Measurements from ENCODE around the gene KCNMB3. TPM values are rescaled to one million over a fixed set of nuclear protein-coding genes. Genes with fewer than 3 reads are reported as not detected.
"Not testable (repeated sequence)": the region's sequence is repeated elsewhere in the genome, so short reads cannot be mapped to it uniquely, and the experiment has no call there.

KCNMB3 gene
- total and polyA plus RNA-seq, 4 donors = 0.96 to 5.5 (median 2.3) TPM

DNA sequence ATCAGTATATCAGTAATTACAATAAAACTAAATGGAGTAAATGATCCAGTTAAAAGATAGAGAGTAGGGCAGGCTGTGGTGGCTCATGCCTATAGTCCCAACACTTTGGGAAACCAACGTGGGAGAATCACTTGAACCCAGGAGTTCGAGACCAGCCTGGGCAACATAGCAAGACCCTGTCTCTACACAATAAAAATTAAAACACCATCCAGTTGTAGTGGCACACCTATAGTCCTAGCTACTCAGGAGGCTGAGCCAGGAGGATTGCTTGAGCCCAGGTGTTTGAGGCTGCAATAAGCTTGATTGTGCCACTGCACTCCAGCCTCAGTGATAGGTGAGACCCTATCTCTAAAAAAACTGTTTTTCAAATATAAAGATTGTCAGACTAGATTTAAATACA is 5.9 kb upstream of the KCNMB3 start:
- Histone ChIP-seq H3K9me3 (ENCODE audit: control insufficient read depth in 4 of 4, insufficient read depth in 3 of 4, low read length in 3 of 4) (peaks cover 0 to 12% (median 2%) of the 10 kb centered on the region in 4 donors), H3K9ac (ENCODE audit: insufficient read depth in 1 of 2, low read length in 2 of 2) (no peak overlapping the region), H3K4me3 (no peak overlapping the region), H3K4me1 (ENCODE audit: control insufficient read depth in 5 of 5, insufficient read depth in 5 of 5, low read length in 5 of 5) (peaks cover 0 to 3% (median 0%) of the 10 kb centered on the region in 5 donors), H3K36me3 (ENCODE audit: control insufficient read depth in 4 of 4, insufficient read depth in 4 of 4, low read length in 4 of 4) (no peaks in the 10 kb centered on the region), H3K27me3 (ENCODE audit: control insufficient read depth in 3 of 3, insufficient read depth in 3 of 3, low read length in 2 of 3) (no peaks in the 10 kb centered on the region), H3K27ac (ENCODE audit: low read depth in 1 of 2, low read length in 1 of 2) (no peak overlapping the region)
- DNase-seq (no peak), ATAC-seq (ENCODE audit: insufficient read depth, low FRiP score) (no peak)
- no peak for TF ChIP-seq CTCF (IDR thresholded peaks at IDR 0.05; ENCODE audit: control extremely low read depth, extremely low read depth)
- 90 to 92% methylated on average over 2 of the region's 2 CpGs for WGBS, 2 donors

- peaks cover 0 to 17% (median 4%) of the 10 kb centered on the region in 4 donors for H3K36me3 ChIP-seq (ENCODE audit: control insufficient read depth in 4 of 4, insufficient read depth in 4 of 4, low read length in 4 of 4)
- H3K27me3 ChIP-seq (ENCODE audit: control insufficient read depth in 3 of 3, insufficient read depth in 3 of 3, low read length in 2 of 3) = no peaks in the 10 kb centered on the region
- DNase-seq (no peak), ATAC-seq (ENCODE audit: insufficient read depth, low FRiP score) (no peak)
- no peaks in the 10 kb centered on the region for H3K9me3 ChIP-seq (ENCODE audit: control insufficient read depth in 4 of 4, insufficient read depth in 3 of 4, low read length in 3 of 4)
- 96 to 97% methylated on average over 3 of the region's 3 CpGs for WGBS, 2 donors
- H3K4me1 ChIP-seq (ENCODE audit: control insufficient read depth in 5 of 5, insufficient read depth in 5 of 5, low read length in 5 of 5) = no peaks in the 10 kb centered on the region
- no peak overlapping the region for H3K27ac ChIP-seq (ENCODE audit: low read depth in 1 of 2, low read length in 1 of 2)
- TF ChIP-seq CTCF (IDR thresholded peaks at IDR 0.05; ENCODE audit: control extremely low read depth, extremely low read depth) = no peak
- no peak overlapping the region for H3K9ac ChIP-seq (ENCODE audit: insufficient read depth in 1 of 2, low read length in 2 of 2)
- no peak overlapping the region for H3K4me3 ChIP-seq
Observed at GRCh38 chr3:179247289-179248015, 3.5 kb downstream of the KCNMB3 start.

DNA sequence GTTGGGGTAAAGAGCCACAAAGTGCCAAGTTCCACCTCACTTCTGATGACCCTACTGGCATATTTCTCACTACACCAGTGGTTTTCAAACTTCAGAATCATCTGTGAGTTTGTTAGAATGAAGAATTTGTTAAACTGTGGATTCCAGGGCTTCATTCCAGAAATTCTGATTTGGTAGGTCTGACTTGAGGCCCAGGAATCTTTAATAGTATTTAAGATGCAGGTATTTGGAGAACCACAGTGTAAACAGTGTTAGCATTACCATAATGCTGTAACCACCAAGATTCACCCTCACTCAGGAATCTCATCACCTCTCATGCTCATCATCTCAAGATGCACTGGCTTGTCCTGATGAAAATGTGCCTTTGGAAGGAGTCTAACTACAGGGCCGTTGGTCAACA is 6.0 kb downstream of the KCNMB3 start:
- no peak overlapping the region for H3K27ac ChIP-seq (ENCODE audit: low read depth in 1 of 2, low read length in 1 of 2)
- 81 to 93% methylated on average over 1 of the region's 1 CpG for WGBS, 2 donors
- no peak overlapping the region for H3K4me3 ChIP-seq
- no peak overlapping the region for H3K9ac ChIP-seq (ENCODE audit: insufficient read depth in 1 of 2, low read length in 2 of 2)
- H3K27me3 ChIP-seq (ENCODE audit: control insufficient read depth in 3 of 3, insufficient read depth in 3 of 3, low read length in 2 of 3) = no peaks in the 10 kb centered on the region
- peaks cover 0 to 12% (median 3%) of the 10 kb centered on the region in 4 donors for H3K36me3 ChIP-seq (ENCODE audit: control insufficient read depth in 4 of 4, insufficient read depth in 4 of 4, low read length in 4 of 4)
- H3K4me1 ChIP-seq (ENCODE audit: control insufficient read depth in 5 of 5, insufficient read depth in 5 of 5, low read length in 5 of 5) = no peaks in the 10 kb centered on the region
- DNase-seq = no peak
- H3K9me3 ChIP-seq (ENCODE audit: control insufficient read depth in 4 of 4, insufficient read depth in 3 of 4, low read length in 3 of 4) = no peaks in the 10 kb centered on the region
- no peak for TF ChIP-seq CTCF (IDR thresholded peaks at IDR 0.05; ENCODE audit: control extremely low read depth, extremely low read depth)
- ATAC-seq (ENCODE audit: insufficient read depth, low FRiP score) = no peak

DNA sequence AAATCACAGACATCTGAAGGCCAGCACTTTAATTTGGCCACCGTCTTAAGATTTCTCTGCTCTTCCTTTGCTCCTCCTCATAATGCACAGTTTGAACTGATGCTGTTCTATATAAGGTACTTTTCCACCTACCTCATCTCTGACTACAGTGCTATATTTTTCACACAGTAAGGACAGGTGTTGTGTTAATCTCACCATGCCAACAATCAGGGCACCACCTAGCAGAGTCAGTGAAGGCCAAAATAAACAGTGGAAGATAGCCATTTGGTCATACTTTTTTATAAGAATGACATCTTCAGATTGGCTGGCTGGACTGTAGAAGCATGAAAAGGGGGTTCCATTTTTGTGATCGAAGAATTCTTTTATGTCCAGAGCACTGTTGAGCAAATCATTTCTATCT is 8.1 kb downstream of the KCNMB3 start:
- not testable (repeated sequence) for H3K4me1 ChIP-seq (ENCODE audit: control insufficient read depth in 5 of 5, insufficient read depth in 5 of 5, low read length in 5 of 5); H3K9ac ChIP-seq (ENCODE audit: insufficient read depth in 1 of 2, low read length in 2 of 2); H3K4me3 ChIP-seq; H3K36me3 ChIP-seq (ENCODE audit: control insufficient read depth in 4 of 4, insufficient read depth in 4 of 4, low read length in 4 of 4); H3K27ac ChIP-seq (ENCODE audit: low read depth in 1 of 2, low read length in 1 of 2); DNase-seq; H3K9me3 ChIP-seq (ENCODE audit: control insufficient read depth in 4 of 4, insufficient read depth in 3 of 4, low read length in 3 of 4); H3K27me3 ChIP-seq (ENCODE audit: control insufficient read depth in 3 of 3, insufficient read depth in 3 of 3, low read length in 2 of 3); ATAC-seq (ENCODE audit: insufficient read depth, low FRiP score)
- 88 to 95% methylated on average over 1 of the region's 2 CpGs for WGBS, 2 donors

- 32 to 48% methylated on average over 1 of the region's 1 CpG for WGBS, 2 donors
Observed at GRCh38 chr3:179240299-179240698, 10.6 kb downstream of the KCNMB3 start.

More at GRCh38 chr3:179240299-179240698, 10.6 kb downstream of the KCNMB3 start:
- not testable (repeated sequence) for H3K27me3 ChIP-seq (ENCODE audit: control insufficient read depth in 3 of 3, insufficient read depth in 3 of 3, low read length in 2 of 3); H3K9me3 ChIP-seq (ENCODE audit: control insufficient read depth in 4 of 4, insufficient read depth in 3 of 4, low read length in 3 of 4); H3K4me3 ChIP-seq; H3K36me3 ChIP-seq (ENCODE audit: control insufficient read depth in 4 of 4, insufficient read depth in 4 of 4, low read length in 4 of 4); ATAC-seq (ENCODE audit: insufficient read depth, low FRiP score); H3K9ac ChIP-seq (ENCODE audit: insufficient read depth in 1 of 2, low read length in 2 of 2); H3K4me1 ChIP-seq (ENCODE audit: control insufficient read depth in 5 of 5, insufficient read depth in 5 of 5, low read length in 5 of 5); DNase-seq; H3K27ac ChIP-seq (ENCODE audit: low read depth in 1 of 2, low read length in 1 of 2)
